Measurements from ENCODE around the gene PCYT1A. TPM values are rescaled to one million over a fixed set of nuclear protein-coding genes. Genes with fewer than 3 reads are reported as not detected.

The PCYT1A gene
- total RNA-seq, 1 donor: 110 TPM

- H3K4me3 ChIP-seq (ENCODE audit: low read depth, low read length): no peak overlapping the region
- peak; percentile 14 for DNase-seq (ENCODE audit: low read depth)
- no peak for TF ChIP-seq CTCF (IDR thresholded peaks at IDR 0.05; ENCODE audit: insufficient read depth, low read depth, low read length)
Observed at GRCh38 chr3:196284396-196284795, 3.1 kb downstream of the PCYT1A start.

GRCh38 chr3:196281962-196282361, 5.6 kb downstream of the PCYT1A start:
- no peak for TF ChIP-seq CTCF (IDR thresholded peaks at IDR 0.05; ENCODE audit: insufficient read depth, low read depth, low read length)
- H3K4me3 ChIP-seq (ENCODE audit: low read depth, low read length): no peak overlapping the region
- DNase-seq (ENCODE audit: low read depth): no peak

GRCh38 chr3:196280689-196281440, 6.7 kb downstream of the PCYT1A start:
- no peak overlapping the region for H3K4me3 ChIP-seq (ENCODE audit: low read depth, low read length)
- no peak for DNase-seq (ENCODE audit: low read depth)
- TF ChIP-seq CTCF (IDR thresholded peaks at IDR 0.05; ENCODE audit: insufficient read depth, low read depth, low read length): no peak

- no peak overlapping the region for H3K4me3 ChIP-seq (ENCODE audit: low read depth, low read length)
- DNase-seq (ENCODE audit: low read depth): peak; percentile 43
- no peak for TF ChIP-seq CTCF (IDR thresholded peaks at IDR 0.05; ENCODE audit: insufficient read depth, low read depth, low read length)
Observed at GRCh38 chr3:196275126-196275525, 12.4 kb downstream of the PCYT1A start.

- peak; percentile 49 for DNase-seq (ENCODE audit: low read depth)
- H3K4me3 ChIP-seq (ENCODE audit: low read depth, low read length): no peak overlapping the region
- TF ChIP-seq CTCF (IDR thresholded peaks at IDR 0.05; ENCODE audit: insufficient read depth, low read depth, low read length): no peak
Observed at GRCh38 chr3:196274585-196274984, 12.9 kb downstream of the PCYT1A start.

- no peak for DNase-seq (ENCODE audit: low read depth)
Observed at GRCh38 chr3:196273655-196274054, 13.9 kb downstream of the PCYT1A start.

More at GRCh38 chr3:196273655-196274054, 13.9 kb downstream of the PCYT1A start:
- no peak for TF ChIP-seq CTCF (IDR thresholded peaks at IDR 0.05; ENCODE audit: insufficient read depth, low read depth, low read length)
- H3K4me3 ChIP-seq (ENCODE audit: low read depth, low read length): no peak overlapping the region

All from fibroblast of villous mesenchyme (primary cell).